ENCODE results near the gene MRPL34.
"Not testable (repeated sequence)": the region's sequence is repeated elsewhere in the genome, so short reads cannot be mapped to it uniquely, and the experiment has no call there.

The MRPL34 gene

GRCh38 chr19:17305517-17306284, at the start of gene MRPL34:
Gene MRPL34, plus strand, starts transcription at chr19:17305872. Its CDS starts 21 bp downstream, at chr19:17305893.
- peak within 1 kb of the TSS; percentile 92 for H3K4me3 ChIP-seq (ENCODE audit: low read depth, low read length)

GRCh38 chr19:17256130-17256529, 49.5 kb upstream of the MRPL34 start:
- no peak overlapping the region for H3K4me3 ChIP-seq (ENCODE audit: low read depth, low read length)

- H3K4me3 ChIP-seq (ENCODE audit: low read depth, low read length), result no peak overlapping the region
Measured at GRCh38 chr19:17259118-17259780, 46.4 kb upstream of the MRPL34 start.

- H3K4me3 ChIP-seq (ENCODE audit: low read depth, low read length), result no peak overlapping the region
Measured at GRCh38 chr19:17259934-17260333, 45.7 kb upstream of the MRPL34 start.

- H3K4me3 ChIP-seq (ENCODE audit: low read depth, low read length), result no peak overlapping the region
Measured at GRCh38 chr19:17260842-17261325, 44.8 kb upstream of the MRPL34 start.

GRCh38 chr19:17262557-17262956, 43.1 kb upstream of the MRPL34 start:
- H3K4me3 ChIP-seq (ENCODE audit: low read depth, low read length), result no peak overlapping the region

- no peak overlapping the region for H3K4me3 ChIP-seq (ENCODE audit: low read depth, low read length)
Measured at GRCh38 chr19:17263712-17264640, 41.7 kb upstream of the MRPL34 start.

- no peak within 1 kb of the TSS for H3K4me3 ChIP-seq (ENCODE audit: low read depth, low read length)
Measured at GRCh38 chr19:17264641-17264979, 41.1 kb upstream of the MRPL34 start, which contains the start of gene USHBP1. Gene USHBP1, minus strand, starts transcription at chr19:17264745. Its CDS starts 446 bp downstream, at chr19:17264299.

GRCh38 chr19:17266026-17266425, 39.6 kb upstream of the MRPL34 start:
- no peak overlapping the region for H3K4me3 ChIP-seq (ENCODE audit: low read depth, low read length)

GRCh38 chr19:17266589-17266974, 39.1 kb upstream of the MRPL34 start:
- no peak overlapping the region for H3K4me3 ChIP-seq (ENCODE audit: low read depth, low read length)

- H3K4me3 ChIP-seq (ENCODE audit: low read depth, low read length), result peak within 1 kb of the TSS; percentile 82
Measured at GRCh38 chr19:17266975-17267788, 38.5 kb upstream of the MRPL34 start, which contains the start of gene BABAM1. Gene BABAM1, plus strand, starts transcription at chr19:17267443. Its CDS starts 1,364 bp downstream, at chr19:17268807.

GRCh38 chr19:17268754-17269153, 36.9 kb upstream of the MRPL34 start:
- H3K4me3 ChIP-seq (ENCODE audit: low read depth, low read length), result no peak overlapping the region

- not testable (repeated sequence) for H3K4me3 ChIP-seq (ENCODE audit: low read depth, low read length)
Measured at GRCh38 chr19:17274892-17275291, 30.8 kb upstream of the MRPL34 start.

- no peak overlapping the region for H3K4me3 ChIP-seq (ENCODE audit: low read depth, low read length)
Measured at GRCh38 chr19:17275441-17276175, 30.1 kb upstream of the MRPL34 start.

GRCh38 chr19:17279436-17279835, 26.2 kb upstream of the MRPL34 start:
- H3K4me3 ChIP-seq (ENCODE audit: low read depth, low read length), result no peak overlapping the region

- peak within 1 kb of the TSS; percentile 13 for H3K4me3 ChIP-seq (ENCODE audit: low read depth, low read length)
Measured at GRCh38 chr19:17281391-17282304, 24.0 kb upstream of the MRPL34 start, which contains the start of gene ANKLE1. Gene ANKLE1, plus strand, starts transcription at chr19:17281901. Its CDS starts 20 bp downstream, at chr19:17281921.

GRCh38 chr19:17282488-17283125, 23.1 kb upstream of the MRPL34 start:
- H3K4me3 ChIP-seq (ENCODE audit: low read depth, low read length), result peak overlapping the region; percentile 13

- H3K4me3 ChIP-seq (ENCODE audit: low read depth, low read length), result no peak overlapping the region
Measured at GRCh38 chr19:17283504-17283996, 22.1 kb upstream of the MRPL34 start.
